Fibroblast of skin of back (primary cell): ENCODE results near the gene SOCS3.
"Not testable (repeated sequence)": the region's sequence is repeated elsewhere in the genome, so short reads cannot be mapped to it uniquely, and the experiment has no call there.

Experiments used
- DNase-seq: peaks from one replicate; pipeline ENCODE4 v3.0.0-alpha.2; 2013

The SOCS3 gene

GRCh38 chr17:78329263-78330059 lies 30.4 kb downstream of the SOCS3 start:
- DNase-seq: peak; percentile 89

- DNase-seq: no peak
Measured at GRCh38 chr17:78327880-78328279, 32.0 kb downstream of the SOCS3 start.

GRCh38 chr17:78325076-78325687 lies 34.7 kb downstream of the SOCS3 start:
- peak; percentile 88 for DNase-seq

- DNase-seq: peak; percentile 92
Measured at GRCh38 chr17:78324391-78325075, 35.3 kb downstream of the SOCS3 start.

GRCh38 chr17:78323826-78324390 lies 36.0 kb downstream of the SOCS3 start:
- no peak for DNase-seq

GRCh38 chr17:78322858-78323455 lies 36.9 kb downstream of the SOCS3 start:
- no peak for DNase-seq

- peak; percentile 69 for DNase-seq
Measured at GRCh38 chr17:78322327-78322857, 37.5 kb downstream of the SOCS3 start.

- no peak for DNase-seq
Measured at GRCh38 chr17:78318843-78319242, 41.0 kb downstream of the SOCS3 start.

GRCh38 chr17:78318407-78318806 lies 41.5 kb downstream of the SOCS3 start:
- DNase-seq: no peak

GRCh38 chr17:78317794-78318400 lies 42.0 kb downstream of the SOCS3 start:
- no peak for DNase-seq

- DNase-seq: no peak
Measured at GRCh38 chr17:78316867-78317789, 42.7 kb downstream of the SOCS3 start.

GRCh38 chr17:78316115-78316866 lies 43.6 kb downstream of the SOCS3 start:
- no peak for DNase-seq

GRCh38 chr17:78315355-78316114 lies 44.3 kb downstream of the SOCS3 start:
- peak; percentile 96 for DNase-seq

- DNase-seq: no peak
Measured at GRCh38 chr17:78314683-78315354, 45.1 kb downstream of the SOCS3 start.

- DNase-seq: peak; percentile 62
Measured at GRCh38 chr17:78313735-78314648, 45.9 kb downstream of the SOCS3 start.

GRCh38 chr17:78309659-78310255 lies 50.1 kb downstream of the SOCS3 start:
- not testable (repeated sequence) for DNase-seq
